Measurements from ENCODE around the gene PSMB9.

The PSMB9 gene

GRCh38 chr6:32843979-32844838 lies 9.8 kb upstream of the PSMB9 start, which contains the start of gene PSMB8:
Gene PSMB8, minus strand, starts transcription at chr6:32844047. Its CDS starts 51 bp downstream, at chr6:32843996.
- DNase-seq (ENCODE audit: insufficient read length, low spot score) (peak; percentile 91), FAIRE-seq (no peak)
- no peak for TF ChIP-seq CTCF (IDR thresholded peaks at IDR 0.05; ENCODE audit: insufficient read depth, missing control alignments)

- FAIRE-seq (no peak), DNase-seq (ENCODE audit: insufficient read length, low spot score) (no peak)
- TF ChIP-seq CTCF (IDR thresholded peaks at IDR 0.05; ENCODE audit: insufficient read depth, missing control alignments) = no peak
Observed at GRCh38 chr6:32844839-32845383, 9.1 kb upstream of the PSMB9 start.

- no peak for DNase-seq (ENCODE audit: insufficient read length, low spot score)
- no peak for TF ChIP-seq CTCF (IDR thresholded peaks at IDR 0.05; ENCODE audit: insufficient read depth, missing control alignments)
- no peak for FAIRE-seq
Observed at GRCh38 chr6:32845384-32845884, 8.6 kb upstream of the PSMB9 start.

GRCh38 chr6:32847004-32847403 lies 7.0 kb upstream of the PSMB9 start:
- FAIRE-seq = no peak
- TF ChIP-seq CTCF (IDR thresholded peaks at IDR 0.05; ENCODE audit: insufficient read depth, missing control alignments) = no peak
- no peak for DNase-seq (ENCODE audit: insufficient read length, low spot score)

GRCh38 chr6:32847795-32848194 lies 6.2 kb upstream of the PSMB9 start:
- DNase-seq (ENCODE audit: insufficient read length, low spot score) (no peak), FAIRE-seq (no peak)
- TF ChIP-seq CTCF (IDR thresholded peaks at IDR 0.05; ENCODE audit: insufficient read depth, missing control alignments) = no peak

- DNase-seq (ENCODE audit: insufficient read length, low spot score) = no peak
- FAIRE-seq = no peak
- TF ChIP-seq CTCF (IDR thresholded peaks at IDR 0.05; ENCODE audit: insufficient read depth, missing control alignments) = no peak
Observed at GRCh38 chr6:32849126-32849525, 4.9 kb upstream of the PSMB9 start.

GRCh38 chr6:32851025-32851424 lies 3.0 kb upstream of the PSMB9 start:
- FAIRE-seq (no peak), DNase-seq (ENCODE audit: insufficient read length, low spot score) (no peak)
- TF ChIP-seq CTCF (IDR thresholded peaks at IDR 0.05; ENCODE audit: insufficient read depth, missing control alignments) = no peak
